ENCODE data around the gene BICD1. TPM values are rescaled to one million over a fixed set of nuclear protein-coding genes. Genes with fewer than 3 reads are reported as not detected.
"Not testable (repeated sequence)": the region's sequence is repeated elsewhere in the genome, so short reads cannot be mapped to it uniquely, and the experiment has no call there.

The BICD1 gene
- total and polyA plus RNA-seq, 4 donors = 3.0 to 42.6 (median 25.2) TPM

DNA sequence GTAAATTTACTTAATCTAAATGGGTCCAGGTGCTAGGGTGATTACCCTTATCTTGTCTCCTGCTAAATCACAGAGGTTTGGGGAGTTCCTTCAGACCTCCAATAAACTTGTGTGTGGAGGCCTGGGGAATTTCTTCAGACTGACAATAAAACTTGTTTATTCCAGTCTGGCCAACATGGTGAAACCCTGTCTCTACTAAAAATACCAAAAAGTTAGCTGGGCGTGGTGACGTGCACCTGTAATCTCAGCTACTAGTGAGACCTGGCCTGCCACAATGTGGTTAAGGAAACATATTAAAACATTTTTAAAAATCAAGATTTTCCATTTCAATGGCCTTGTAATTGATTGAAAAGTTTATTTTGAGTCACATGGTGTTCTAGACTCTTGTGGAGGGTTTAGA is 165.8 kb downstream of the BICD1 start:
- ATAC-seq (ENCODE audit: low FRiP score) = no peak
- H3K4me1 ChIP-seq (ENCODE audit: control insufficient read depth in 1 of 2, insufficient read depth in 2 of 2, low read length in 2 of 2) = no peaks in the 10 kb centered on the region
- H3K36me3 ChIP-seq (ENCODE audit: control insufficient read depth in 1 of 2, insufficient read depth in 2 of 2, low read length in 1 of 2) = no peaks in the 10 kb centered on the region
- H3K9me3 ChIP-seq (ENCODE audit: control insufficient read depth, low read length) = no peaks in the 10 kb centered on the region
- no peak for DNase-seq
- H3K27ac ChIP-seq (ENCODE audit: low read depth in 1 of 2, low read length in 2 of 2) = no peak overlapping the region
- 95 to 99% methylated on average over 2 of the region's 2 CpGs for WGBS, 2 donors
- no peaks in the 10 kb centered on the region for H3K27me3 ChIP-seq (ENCODE audit: control insufficient read depth in 1 of 2, insufficient read depth in 2 of 2, low read length in 1 of 2)
- intact Hi-C loops (cut with DNase I) = no loop called here
- no peak overlapping the region for H3K4me3 ChIP-seq (ENCODE audit: low read length in 2 of 2)

- 74 to 75% methylated on average over 4 of the region's 4 CpGs for WGBS, 2 donors
- no peaks in the 10 kb centered on the region for H3K4me1 ChIP-seq (ENCODE audit: control insufficient read depth in 1 of 2, insufficient read depth in 2 of 2, low read length in 2 of 2)
- H3K9me3 ChIP-seq (ENCODE audit: control insufficient read depth, low read length) = no peaks in the 10 kb centered on the region
- H3K36me3 ChIP-seq (ENCODE audit: control insufficient read depth in 1 of 2, insufficient read depth in 2 of 2, low read length in 1 of 2) = no peaks in the 10 kb centered on the region
- DNase-seq (no peak), ATAC-seq (ENCODE audit: low FRiP score) (no peak)
- H3K4me3 ChIP-seq (ENCODE audit: low read length in 2 of 2) = no peak overlapping the region
- no peaks in the 10 kb centered on the region for H3K27me3 ChIP-seq (ENCODE audit: control insufficient read depth in 1 of 2, insufficient read depth in 2 of 2, low read length in 1 of 2)
- no peak overlapping the region for H3K27ac ChIP-seq (ENCODE audit: low read depth in 1 of 2, low read length in 2 of 2)
- intact Hi-C loops (cut with DNase I) = no loop called here
Measured at GRCh38 chr12:32273063-32273522, 166.4 kb downstream of the BICD1 start.

DNA sequence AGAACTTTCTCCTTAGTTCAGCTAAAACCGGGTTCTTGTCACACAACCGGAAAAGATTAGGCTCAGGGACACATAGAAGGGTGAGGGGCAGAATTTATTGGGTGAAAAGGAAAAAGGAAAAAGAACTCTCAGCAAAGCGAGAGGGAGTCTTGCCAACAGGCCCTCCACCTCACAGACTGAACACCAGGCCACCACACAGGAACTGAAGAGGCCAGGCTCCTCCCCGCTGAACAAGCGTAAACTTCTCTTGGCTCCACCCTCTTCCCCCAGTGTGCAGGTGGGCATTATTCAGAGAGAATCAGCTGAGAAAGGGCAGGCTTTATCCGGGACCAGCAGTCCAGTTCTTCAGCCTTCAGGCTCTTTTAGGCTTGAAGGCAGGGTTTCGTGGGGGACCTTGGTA is 167.1 kb downstream of the BICD1 start:
- ATAC-seq (ENCODE audit: low FRiP score) = no peak
- 81 to 86% methylated on average over 7 of the region's 7 CpGs for WGBS, 2 donors
- intact Hi-C loops (cut with DNase I) = no loop called here

DNA sequence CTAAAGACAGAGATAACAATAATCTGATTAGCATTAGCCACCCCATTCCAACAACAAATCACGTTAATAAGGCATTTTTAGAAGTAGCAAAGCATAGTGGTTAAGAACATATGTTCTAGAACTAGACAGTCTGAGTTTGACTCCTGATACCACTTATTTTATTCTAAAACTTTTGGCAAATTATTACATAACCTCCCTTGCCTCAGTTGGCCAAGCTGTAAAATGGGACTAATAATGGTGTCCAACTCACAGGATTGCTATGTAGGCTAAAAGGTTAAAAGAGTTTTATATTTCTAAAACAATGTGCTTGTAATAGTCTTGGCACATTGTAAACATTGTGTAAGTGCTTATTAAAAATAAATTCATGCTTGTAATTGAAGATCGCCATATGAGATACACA is 168.0 kb downstream of the BICD1 start:
- Histone ChIP-seq H3K27ac (ENCODE audit: low read depth in 1 of 2, low read length in 2 of 2) (no peak overlapping the region), H3K9me3 (ENCODE audit: control insufficient read depth, low read length) (no peaks in the 10 kb centered on the region), H3K4me3 (ENCODE audit: low read length in 2 of 2) (no peak overlapping the region), H3K4me1 (ENCODE audit: control insufficient read depth in 1 of 2, insufficient read depth in 2 of 2, low read length in 2 of 2) (no peaks in the 10 kb centered on the region), H3K36me3 (ENCODE audit: control insufficient read depth in 1 of 2, insufficient read depth in 2 of 2, low read length in 1 of 2) (no peaks in the 10 kb centered on the region), H3K27me3 (ENCODE audit: control insufficient read depth in 1 of 2, insufficient read depth in 2 of 2, low read length in 1 of 2) (no peaks in the 10 kb centered on the region)
- no peak for DNase-seq
- intact Hi-C loops (cut with DNase I) = no loop called here
- no peak for ATAC-seq (ENCODE audit: low FRiP score)
- WGBS, 2 donors = 95 to 96% methylated on average over 2 of the region's 2 CpGs

More for the DNA sequence above, 167.1 kb downstream of the BICD1 start:
- no peak for DNase-seq
- Histone ChIP-seq H3K27me3 (ENCODE audit: control insufficient read depth in 1 of 2, insufficient read depth in 2 of 2, low read length in 1 of 2) (no peaks in the 10 kb centered on the region), H3K36me3 (ENCODE audit: control insufficient read depth in 1 of 2, insufficient read depth in 2 of 2, low read length in 1 of 2) (no peaks in the 10 kb centered on the region), H3K9me3 (ENCODE audit: control insufficient read depth, low read length) (no peaks in the 10 kb centered on the region), H3K27ac (ENCODE audit: low read depth in 1 of 2, low read length in 2 of 2) (no peak overlapping the region), H3K4me3 (ENCODE audit: low read length in 2 of 2) (no peak overlapping the region), H3K4me1 (ENCODE audit: control insufficient read depth in 1 of 2, insufficient read depth in 2 of 2, low read length in 2 of 2) (no peaks in the 10 kb centered on the region)

GRCh38 chr12:32275520-32275919 is 168.9 kb downstream of the BICD1 start:
- H3K9me3 ChIP-seq (ENCODE audit: control insufficient read depth, low read length); ATAC-seq (ENCODE audit: low FRiP score); DNase-seq; H3K4me3 ChIP-seq (ENCODE audit: low read length in 2 of 2); intact Hi-C loops (cut with DNase I); H3K36me3 ChIP-seq (ENCODE audit: control insufficient read depth in 1 of 2, insufficient read depth in 2 of 2, low read length in 1 of 2); H3K27me3 ChIP-seq (ENCODE audit: control insufficient read depth in 1 of 2, insufficient read depth in 2 of 2, low read length in 1 of 2); H3K4me1 ChIP-seq (ENCODE audit: control insufficient read depth in 1 of 2, insufficient read depth in 2 of 2, low read length in 2 of 2); H3K27ac ChIP-seq (ENCODE audit: low read depth in 1 of 2, low read length in 2 of 2): not testable (repeated sequence)
- WGBS, 2 donors = 91 to 97% methylated on average over 17 of the region's 17 CpGs

DNA sequence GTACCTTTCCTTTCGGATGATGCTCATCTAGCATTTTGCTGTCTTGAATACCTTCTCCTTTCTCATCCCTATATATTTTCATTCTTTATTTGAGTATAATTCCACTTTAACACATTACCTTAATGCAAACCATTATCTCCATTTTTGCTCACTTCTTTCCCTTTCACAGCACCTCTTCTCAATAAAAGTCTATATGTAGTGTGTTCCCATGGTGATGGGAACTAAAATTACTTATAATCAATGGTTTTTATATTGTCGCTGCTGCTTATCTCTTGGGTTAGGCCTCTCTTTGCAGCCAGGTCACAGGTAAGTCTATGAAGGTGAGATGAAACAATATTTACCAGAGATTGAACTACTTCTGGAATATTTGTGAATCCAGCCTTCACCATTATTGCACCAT is 171.1 kb downstream of the BICD1 start:
- Histone ChIP-seq H3K4me3 (ENCODE audit: low read length in 2 of 2) (no peak overlapping the region), H3K27ac (ENCODE audit: low read depth in 1 of 2, low read length in 2 of 2) (no peak overlapping the region), H3K9me3 (ENCODE audit: control insufficient read depth, low read length) (no peaks in the 10 kb centered on the region), H3K36me3 (ENCODE audit: control insufficient read depth in 1 of 2, insufficient read depth in 2 of 2, low read length in 1 of 2) (no peaks in the 10 kb centered on the region), H3K4me1 (ENCODE audit: control insufficient read depth in 1 of 2, insufficient read depth in 2 of 2, low read length in 2 of 2) (no peaks in the 10 kb centered on the region), H3K27me3 (ENCODE audit: control insufficient read depth in 1 of 2, insufficient read depth in 2 of 2, low read length in 1 of 2) (no peaks in the 10 kb centered on the region)
- WGBS, 2 donors = 97 to 99% methylated on average over 2 of the region's 2 CpGs
- intact Hi-C loops (cut with DNase I) = no loop called here
- ATAC-seq (ENCODE audit: low FRiP score) (no peak), DNase-seq (no peak)

GRCh38 chr12:32281098-32281497 is 174.5 kb downstream of the BICD1 start:
- no peaks in the 10 kb centered on the region for H3K27me3 ChIP-seq (ENCODE audit: control insufficient read depth in 1 of 2, insufficient read depth in 2 of 2, low read length in 1 of 2)
- DNase-seq (no peak), ATAC-seq (ENCODE audit: low FRiP score) (no peak)
- H3K9me3 ChIP-seq (ENCODE audit: control insufficient read depth, low read length) = no peaks in the 10 kb centered on the region
- no peak overlapping the region for H3K27ac ChIP-seq (ENCODE audit: low read depth in 1 of 2, low read length in 2 of 2)
- no peaks in the 10 kb centered on the region for H3K4me1 ChIP-seq (ENCODE audit: control insufficient read depth in 1 of 2, insufficient read depth in 2 of 2, low read length in 2 of 2)
- 70 to 88% methylated on average over 3 of the region's 3 CpGs for WGBS, 2 donors
- no peaks in the 10 kb centered on the region for H3K36me3 ChIP-seq (ENCODE audit: control insufficient read depth in 1 of 2, insufficient read depth in 2 of 2, low read length in 1 of 2)
- intact Hi-C loops (cut with DNase I) = no loop called here
- H3K4me3 ChIP-seq (ENCODE audit: low read length in 2 of 2) = no peak overlapping the region

- intact Hi-C loops (cut with DNase I) = no loop called here
- no peak for DNase-seq
- no peak overlapping the region for H3K4me3 ChIP-seq (ENCODE audit: low read length in 2 of 2)
- no peak overlapping the region for H3K27ac ChIP-seq (ENCODE audit: low read depth in 1 of 2, low read length in 2 of 2)
- no peaks in the 10 kb centered on the region for H3K36me3 ChIP-seq (ENCODE audit: control insufficient read depth in 1 of 2, insufficient read depth in 2 of 2, low read length in 1 of 2)
- no peaks in the 10 kb centered on the region for H3K27me3 ChIP-seq (ENCODE audit: control insufficient read depth in 1 of 2, insufficient read depth in 2 of 2, low read length in 1 of 2)
- no peaks in the 10 kb centered on the region for H3K4me1 ChIP-seq (ENCODE audit: control insufficient read depth in 1 of 2, insufficient read depth in 2 of 2, low read length in 2 of 2)
- H3K9me3 ChIP-seq (ENCODE audit: control insufficient read depth, low read length) = no peaks in the 10 kb centered on the region
- ATAC-seq (ENCODE audit: low FRiP score) = no peak
- 79 to 83% methylated on average over 9 of the region's 9 CpGs for WGBS, 2 donors
Measured at GRCh38 chr12:32284561-32284960, 177.9 kb downstream of the BICD1 start.

DNA sequence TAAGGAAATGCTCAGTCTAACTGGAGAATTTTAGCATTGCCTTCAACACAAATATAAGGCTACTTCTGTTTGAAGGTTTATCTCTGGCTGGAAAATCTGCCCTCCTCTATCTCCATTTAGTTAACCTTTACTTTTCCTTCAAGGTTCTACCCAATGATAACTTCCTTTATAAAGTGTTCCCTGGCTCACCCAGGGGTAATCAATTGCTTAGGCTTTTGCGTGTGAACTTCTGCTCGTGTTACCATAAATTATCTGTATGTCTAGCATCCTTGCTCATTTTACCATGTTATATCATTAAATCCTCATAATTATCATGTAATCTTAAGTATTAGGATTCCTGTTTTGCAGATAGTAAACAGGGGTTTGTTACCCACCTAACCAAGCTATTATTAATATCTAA is 178.4 kb downstream of the BICD1 start:
- ATAC-seq (ENCODE audit: low FRiP score) = no peak
- DNase-seq = no peak
- Histone ChIP-seq H3K4me3 (ENCODE audit: low read length in 2 of 2) (no peak overlapping the region), H3K9me3 (ENCODE audit: control insufficient read depth, low read length) (no peaks in the 10 kb centered on the region), H3K27ac (ENCODE audit: low read depth in 1 of 2, low read length in 2 of 2) (no peak overlapping the region), H3K36me3 (ENCODE audit: control insufficient read depth in 1 of 2, insufficient read depth in 2 of 2, low read length in 1 of 2) (no peaks in the 10 kb centered on the region), H3K27me3 (ENCODE audit: control insufficient read depth in 1 of 2, insufficient read depth in 2 of 2, low read length in 1 of 2) (no peaks in the 10 kb centered on the region), H3K4me1 (ENCODE audit: control insufficient read depth in 1 of 2, insufficient read depth in 2 of 2, low read length in 2 of 2) (no peaks in the 10 kb centered on the region)
- intact Hi-C loops (cut with DNase I) = no loop called here
- 46 to 66% methylated on average over 2 of the region's 2 CpGs for WGBS, 2 donors

All from aorta (tissue), 5 donors.